K562 (cell line): ENCODE data around the gene TFCP2L1. TPM values are rescaled to one million over a fixed set of nuclear protein-coding genes. Genes with fewer than 3 reads are reported as not detected.

Source experiments
- ATAC-seq: fragments of 200-7000 bp; cut with Tn5 transposase; 3 replicates; pipeline ENCODE4 v1.9.1; 2020; ENCODE audit warnings: moderate library complexity
- BruUV-seq: library from RNA; stranded (reverse); fragments of 400-500 nt; replicated peaks from 2 replicates; lab custom pipeline; 2021; lab: Mats Ljungman, UMichigan
- CTCF ChIA-PET: fragments of 300-600 bp; formaldehyde crosslinking; extraction: SDS; loops from one replicate; lab custom pipeline; 2021; ENCODE audit warnings: low intra/inter-chr PET ratio; lab: Yijun Ruan, JAX
- POLR2A ChIA-PET: fragments of 300-600, 350-650 bp; sonication (Branson Sonifier 250); formaldehyde crosslinking; extraction: SDS; loops from one replicate; lab custom pipeline; 2021; ENCODE audit warnings: antibody characterized with exemption, inconsistent platforms; lab: Yijun Ruan, JAX
- DNase-seq, 4 experiments: peaks; one replicate each; pipeline versions ENCODE4 v3.0.0 to v3.0.0-alpha.2; 2011 to 2018; ENCODE audit warnings: low spot score in 3 of 4, mixed read lengths in 3 of 4; ENCODE audit errors: extremely low read depth in 1 of 4
- FAIRE-seq: peaks from 2 replicates; lab custom pipeline; 2011; peaks lifted over from hg19 to GRCh38; lab: Jason Lieb, UNC
- H2AFZ ChIP-seq: 2 replicates; pipeline ENCODE4 v1.6.0; 2011; ENCODE audit warnings: low read depth, low read length, control low read depth, inconsistent platforms
- H3K27ac ChIP-seq: fragments of 200-600 bp; 3 replicates; pipeline ENCODE4 v1.8.0; 2011; ENCODE audit warnings: low read depth, mild to moderate bottlenecking, control low read depth, inconsistent platforms, low read length, moderate library complexity, mixed read lengths; ENCODE audit errors: extremely low read depth
- H3K27me3 ChIP-seq, 2 experiments: fragments of 300-600 bp in 1 of 2; 2 replicates in 1 of 2; 3 replicates in 1 of 2; pipeline versions ENCODE4 v1.6.0 to v1.8.0; 2011; ENCODE audit warnings: inconsistent platforms in 2 of 2, low read length in 2 of 2, mild to moderate bottlenecking in 1 of 2, mixed read lengths in 1 of 2, moderate library complexity in 1 of 2; ENCODE audit not compliant: control insufficient read depth in 2 of 2, insufficient read depth in 2 of 2
- H3K36me3 ChIP-seq: fragments of 300-600 bp; 3 replicates; pipeline ENCODE4 v1.8.0; 2011; ENCODE audit warnings: mild to moderate bottlenecking, low read length, inconsistent platforms; ENCODE audit not compliant: control insufficient read depth, insufficient read depth
- H3K4me1 ChIP-seq, 2 experiments: fragments of 200-600 bp in 1 of 2; replicated peaks in 1 of 2; 2 replicates in 1 of 2; 3 replicates in 1 of 2; pipeline versions ENCODE4 v1.5.1 to v1.8.0; 2011; ENCODE audit warnings: inconsistent platforms in 2 of 2, low read length in 2 of 2, mild to moderate bottlenecking in 1 of 2, mixed read lengths in 1 of 2, moderate library complexity in 1 of 2; ENCODE audit not compliant: control insufficient read depth in 2 of 2, insufficient read depth in 2 of 2
- H3K4me2 ChIP-seq: 2 replicates; pipeline ENCODE4 v1.6.1; 2011; ENCODE audit warnings: low read length, control low read depth, inconsistent platforms, mixed read lengths; ENCODE audit not compliant: insufficient read depth
- H3K4me3 ChIP-seq: fragments of 200-600 bp; sonication (generic), shearing (Covaris generic); 2 replicates; pipeline ENCODE4 v1.5.1; 2016; ENCODE audit warnings: control low read depth, inconsistent platforms
- H3K79me2 ChIP-seq: fragments of 200-600 bp; 3 replicates; pipeline ENCODE4 v1.8.0; 2011; ENCODE audit warnings: low read length, inconsistent platforms; ENCODE audit not compliant: control insufficient read depth, insufficient read depth
- H3K9ac ChIP-seq, 2 experiments: 2 replicates each; pipeline versions ENCODE4 v1.6.0 to v1.6.1; 2011; ENCODE audit warnings: low read depth in 2 of 2, low read length in 2 of 2, control low read depth in 1 of 2, inconsistent platforms in 1 of 2, mild to moderate bottlenecking in 1 of 2, mixed read lengths in 1 of 2; ENCODE audit not compliant: insufficient read depth in 1 of 2
- H3K9me1 ChIP-seq: one replicate; pipeline ENCODE4 v1.6.0; 2011; ENCODE audit warnings: inconsistent platforms, mild to moderate bottlenecking, low read length, moderate library complexity; ENCODE audit not compliant: control insufficient read depth, insufficient read depth
- H3K9me3 ChIP-seq: replicated peaks from 2 replicates; pipeline ENCODE4 v1.5.1; 2011; ENCODE audit warnings: low read depth, low read length, inconsistent platforms; ENCODE audit not compliant: control insufficient read depth, insufficient read depth
- H4K20me1 ChIP-seq: replicated peaks from 2 replicates; pipeline ENCODE4 v1.6.1; 2011; ENCODE audit warnings: low read length, inconsistent platforms, mixed read lengths; ENCODE audit not compliant: control insufficient read depth, insufficient read depth
- FOXJ2 ChIP-seq: fragments of 200-800 bp; sonication (Bioruptor generic); IDR thresholded peaks from 2 replicates; pipeline ENCODE4 v1.6.1; 2016; ENCODE audit warnings: missing genetic modification characterization, missing compliant biosample characterization
- GATA2 ChIP-seq: sonication (generic); formaldehyde crosslinking; IDR thresholded peaks from 2 replicates; pipeline ENCODE4 v1.4.0; 2020; ENCODE audit warnings: mild to moderate bottlenecking, missing genetic modification reagents
- RBFOX2 ChIP-seq: fragments of 200-400 bp; formaldehyde crosslinking; IDR thresholded peaks from 2 replicates; pipeline ENCODE4 v1.6.1; 2017; ENCODE audit warnings: low read depth, mild to moderate bottlenecking, low read length, moderate library complexity
- REST ChIP-seq, 2 experiments: fragments of 450-650 bp; formaldehyde crosslinking in 1 of 2; IDR thresholded peaks; 2 replicates each; pipeline versions ENCODE4 v1.4.0 to v1.6.1; 2014 to 2020; ENCODE audit warnings: mild to moderate bottlenecking in 2 of 2, borderline replicate concordance in 1 of 2, low read depth in 1 of 2
- WGBS: fragments of 100-300 bp; shearing (Covaris generic); methylation state at CpG from one replicate; pipeline ENCODE4 v1.1.6; 2016; ENCODE audit warnings: low coverage, mixed read lengths; ENCODE audit not compliant: insufficient coverage; ENCODE audit errors: missing lambda C conversion rate; 5-methylcytosine and 5-hydroxymethylcytosine counted together
- in situ Hi-C: fragments of 300-500 bp; cut with MboI; formaldehyde crosslinking; loops from 4 replicates; pipeline ENCODE4 v1.15.0; 2018; ENCODE audit warnings: inconsistent platforms, mixed read lengths
- intact Hi-C: fragments of 100-400 bp; cut with micrococcal nuclease; formaldehyde crosslinking; loops from 2 replicates; pipeline ENCODE4 v1.14.2; 2022
- polyA plus RNA-seq, 8 experiments: library from polyadenylated mRNA; depleted of rRNA in 4 of 8; stranded (reverse) in 5 of 8; unstranded in 3 of 8; fragments of >200 nt; fragmentation: Nextera tagmentation in 2 of 8; fragmentation: Illumina TruSeq in 1 of 8; extraction: Ambion mirVana in 2 of 8; extraction: Trizol in 1 of 8; gene quantifications; 2 replicates each; pipeline versions ENCODE4 v1.2.1 to v1.2.3, GENCODE V29; 2011 to 2014; ENCODE audit warnings: inconsistent platforms in 1 of 8, missing spikeins in 1 of 8
- total RNA-seq, 7 experiments: library from RNA; depleted of rRNA in 6 of 7; stranded (reverse); fragments of >200 nt in 6 of 7; fragmentation: Illumina TruSeq in 2 of 7; extraction: Trizol in 2 of 7; gene quantifications; 2 replicates each; pipeline versions ENCODE4 v1.2.1 to v1.2.3, GENCODE V29; 2011 to 2021; ENCODE audit warnings: low replicate concordance in 1 of 7

The TFCP2L1 gene
- total and polyA plus RNA-seq, 9 of the 15 experiments (the other 6 are each of a cell fraction or from before 2014, with no cell fraction given): 0.08 to 1.00 (median 0.42) TPM

DNA sequence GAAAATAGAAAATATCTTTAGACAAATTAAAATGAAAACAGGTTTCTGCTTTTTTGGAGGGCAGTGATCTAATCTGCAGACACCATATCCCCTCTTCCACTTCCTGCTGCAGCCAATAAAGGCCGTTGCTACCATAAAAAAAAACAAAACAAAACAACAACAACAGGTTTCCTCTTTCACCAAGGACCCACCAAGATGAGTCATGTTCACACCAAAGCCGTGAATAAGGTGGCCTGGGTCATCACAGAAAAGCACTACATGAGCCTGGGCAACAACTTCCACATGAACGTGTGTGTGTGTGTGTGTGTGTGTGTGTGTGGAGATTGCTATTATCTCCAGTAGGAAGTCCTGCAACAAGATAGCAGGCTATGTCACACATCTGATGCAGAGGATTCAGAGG lies 24.8 kb upstream of the TFCP2L1 start:
- H3K9me1 ChIP-seq: no peaks in the 10 kb centered on the region
- H2AFZ ChIP-seq: no peak overlapping the region
- no peak overlapping the region for H3K9ac ChIP-seq
- ATAC-seq (no peak), FAIRE-seq (no peak), DNase-seq (peak in 1 of 4 experiments; percentile 3)
- BruUV-seq: no TSS peak
- H3K9me3 ChIP-seq: no peaks in the 10 kb centered on the region
- 0% methylated on average over 3 of the region's 3 CpGs for WGBS
- no peak for TF ChIP-seq REST (IDR thresholded peaks at IDR 0.05; ENCODE audit: borderline replicate concordance)
- no peak for TF ChIP-seq REST (CRISPR knock-in tag; IDR thresholded peaks at IDR 0.05; ENCODE audit: low read depth)
- no peak for TF ChIP-seq GATA2 (CRISPR knock-in tag)
- no peak for TF ChIP-seq RBFOX2
- TF ChIP-seq FOXJ2 (tag): peak; percentile 76
- H3K36me3 ChIP-seq: no peaks in the 10 kb centered on the region
- H3K27me3 ChIP-seq: peaks cover 0 to 10% of the 10 kb centered on the region in 2 experiments; a peak in 3 of 5 replicates
- H4K20me1 ChIP-seq: no peaks in the 10 kb centered on the region; the same call in 1 of the 2 replicates
- H3K27ac ChIP-seq: no peak overlapping the region
- no peak overlapping the region for H3K4me3 ChIP-seq
- H3K4me1 ChIP-seq: no peaks in the 10 kb centered on the region
- intact Hi-C loops (no loop called here), in situ Hi-C loops (no loop called here)
- no peaks in the 10 kb centered on the region for H3K79me2 ChIP-seq
- no peak overlapping the region for H3K4me2 ChIP-seq
- ChIA-PET CTCF (no interaction called here), POLR2A (no interaction called here)
